Upper lobe of left lung (tissue), 6 donors: ENCODE measurements around the gene ANXA7. TPM values are rescaled to one million over a fixed set of nuclear protein-coding genes. Genes with fewer than 3 reads are reported as not detected.

Experiments
- small RNA-seq, 4 donors: library from RNA; depleted of rRNA; stranded (forward); fragments of <200 nt; gene quantifications; one replicate each; pipeline ENCODE3, GENCODE V24; 2016
- total RNA-seq, 6 donors: library from RNA; depleted of rRNA in 4 of 6; stranded (reverse); fragments of >200 nt in 4 of 6; gene quantifications; one replicate each; pipeline versions ENCODE4 v1.1.0 to v1.2.1, GENCODE V29; 2016 to 2021
- donor health status: DM: no; HTN: no; CAD: no; lungs with moderate emphysema.
- donor health status: DM: no; HTN: yes; CAD: no; lungs with severe emphysema.

The ANXA7 gene
- total RNA-seq, 6 donors from 2014 or later: 40.7 to 115 (median 95.7) TPM

Small RNAs within 50 kb of the gene (small RNA-seq; reads per million reads assigned to genes)
- 0 reads per million in 4 donors for gene RF00019

Other genes starting within 250 kb of the ANXA7 start
- 10 to 100 TPM; 19.2 to 43.0 (median 24.8) TPM for gene ECD, start 246.1 kb downstream of the ANXA7 start, total RNA-seq
- 10 to 100 TPM; 11.4 to 38.8 (median 18.7) TPM for gene FAM149B1, start 245.9 kb downstream of the ANXA7 start, total RNA-seq
- 10 to 100 TPM; 10.1 to 16.8 (median 12.0) TPM for gene DNAJC9, start 166.8 kb downstream of the ANXA7 start, total RNA-seq
- 10 to 100 TPM; 26.2 to 66.2 (median 36.4) TPM for gene MRPS16, start 161.4 kb downstream of the ANXA7 start, total RNA-seq
- 10 to 100 TPM in 2 of 6 donors, 1 to 10 TPM in 4; 1.2 to 54.1 (median 8.6) TPM for gene CFAP70, start 55.2 kb downstream of the ANXA7 start, total RNA-seq
- 1 to 10 TPM; 1.7 to 8.4 (median 3.3) TPM for gene MSS51, start 19.5 kb upstream of the ANXA7 start, total RNA-seq
- 10 to 100 TPM; 24.3 to 42.4 (median 32.9) TPM for gene PPP3CB, start 82.0 kb upstream of the ANXA7 start, total RNA-seq
- 100 to 1,000 TPM in 4 of 6 donors, 10 to 100 TPM in 2; 67.9 to 188 (median 120) TPM for gene USP54, start 177.3 kb upstream of the ANXA7 start, total RNA-seq
- gene MYOZ1, start 227.4 kb upstream of the ANXA7 start, total RNA-seq: 1 to 10 TPM in 2 of 6 donors, under 1 TPM in 1, not detected in 3; 0.46 to 3.5 (median 2.6) TPM
- gene SYNPO2L, start 242.0 kb upstream of the ANXA7 start, total RNA-seq: under 1 TPM in 3 of 6 donors, not detected in 3; 0.54 to 0.84 (median 0.78) TPM